GM23248 (cell line): Measurements from ENCODE around the gene TPRA1. TPM values are rescaled to one million over a fixed set of nuclear protein-coding genes. Genes with fewer than 3 reads are reported as not detected.

Source experiments
- DNase-seq: peaks from one replicate; pipeline ENCODE4 v3.0.0-alpha.2; 2015
- H2AFZ ChIP-seq: fragments of 200-600 bp; sonication (generic); 2 replicates; pipeline ENCODE4 v1.6.1; 2016; ENCODE audit warnings: antibody characterized with exemption
- H3F3A ChIP-seq: fragments of 200-600 bp; sonication (generic); 2 replicates; pipeline ENCODE4 v1.6.1; 2016; ENCODE audit warnings: mild to moderate bottlenecking, antibody characterized with exemption, mixed run types; ENCODE audit not compliant: insufficient read depth
- H3K27ac ChIP-seq: fragments of 200-600 bp; sonication (generic); 2 replicates; pipeline ENCODE4 v1.5.1; 2016; ENCODE audit warnings: mild to moderate bottlenecking
- H3K27me3 ChIP-seq: fragments of 200-600 bp; sonication (generic); replicated peaks from 2 replicates; pipeline ENCODE4 v1.6.1; 2016; ENCODE audit warnings: mild to moderate bottlenecking; ENCODE audit not compliant: insufficient read depth
- H3K36me3 ChIP-seq: fragments of 200-600 bp; sonication (generic); 2 replicates; pipeline ENCODE4 v1.6.1; 2016; ENCODE audit warnings: low read depth, mild to moderate bottlenecking
- H3K4me1 ChIP-seq: fragments of 200-600 bp; sonication (generic); 2 replicates; pipeline ENCODE4 v1.6.1; 2016; ENCODE audit warnings: mild to moderate bottlenecking; ENCODE audit not compliant: insufficient read depth
- H3K4me2 ChIP-seq: fragments of 200-600 bp; sonication (generic); one replicate; pipeline ENCODE4 v1.6.1; 2016; ENCODE audit warnings: mild to moderate bottlenecking; ENCODE audit not compliant: unreplicated experiment
- H3K4me3 ChIP-seq: fragments of 200-600 bp; sonication (generic); 2 replicates; pipeline ENCODE4 v1.5.1; 2016; ENCODE audit warnings: mild to moderate bottlenecking
- H3K79me2 ChIP-seq: fragments of 200-600 bp; sonication (generic); 2 replicates; pipeline ENCODE4 v1.6.1; 2016; ENCODE audit warnings: mild to moderate bottlenecking; ENCODE audit not compliant: insufficient read depth
- H3K9ac ChIP-seq: fragments of 200-600 bp; sonication (generic); 2 replicates; pipeline ENCODE4 v1.6.1; 2016; ENCODE audit warnings: mild to moderate bottlenecking
- H3K9me2 ChIP-seq: fragments of 200-600 bp; sonication (generic); 2 replicates; pipeline ENCODE4 v1.6.1; 2016; ENCODE audit warnings: mixed run types, mild to moderate bottlenecking, moderate library complexity; ENCODE audit not compliant: insufficient read depth
- H3K9me3 ChIP-seq: fragments of 200-600 bp; sonication (generic); one replicate; pipeline ENCODE4 v1.6.1; 2017; ENCODE audit warnings: low read depth
- H4K20me1 ChIP-seq: fragments of 200-600 bp; sonication (generic); 2 replicates; pipeline ENCODE4 v1.6.0; 2016; ENCODE audit not compliant: insufficient read depth
- EZH2 ChIP-seq: fragments of 200-600 bp; sonication (generic); IDR thresholded peaks from 2 replicates; pipeline ENCODE4 v1.6.1; 2018; ENCODE audit warnings: antibody characterized with exemption, mild to moderate bottlenecking; ENCODE audit not compliant: insufficient read depth, poor library complexity, severe bottlenecking
- EZH2phosphoT487 ChIP-seq: fragments of 200-600 bp; sonication (generic); IDR thresholded peaks from 2 replicates; pipeline ENCODE4 v1.6.1; 2018; ENCODE audit warnings: antibody characterized with exemption, moderate library complexity, mild to moderate bottlenecking, low read depth; ENCODE audit not compliant: insufficient read depth
- WGBS, 2 experiments: methylation state at CpG; one replicate each; pipeline ENCODE4 v1.1.6; 2015 to 2017; ENCODE audit warnings: low lambda C conversion rate in 2 of 2, low coverage in 1 of 2; ENCODE audit errors: missing lambda C conversion rate in 2 of 2; 5-methylcytosine and 5-hydroxymethylcytosine counted together
- in situ Hi-C: fragments of 300-500 bp; cut with MboI; formaldehyde crosslinking; loops from 2 replicates; pipeline ENCODE4 v1.15.0; 2020
- polyA plus RNA-seq: library from polyadenylated mRNA; unstranded; fragments of >200 nt; fragmentation: Nextera tagmentation; extraction: Ambion mirVana; gene quantifications from 2 replicates; pipeline ENCODE4 v1.2.1, GENCODE V29; 2016
- total RNA-seq: library from RNA; depleted of rRNA; stranded (reverse); fragments of >200 nt; shearing (Covaris generic); gene quantifications from 2 replicates; pipeline ENCODE4 v1.2.3, GENCODE V29; 2014

Gene TPRA1
- total and polyA plus RNA-seq, 2 experiments from 2014 or later: 42.8 to 56.1 TPM

DNA sequence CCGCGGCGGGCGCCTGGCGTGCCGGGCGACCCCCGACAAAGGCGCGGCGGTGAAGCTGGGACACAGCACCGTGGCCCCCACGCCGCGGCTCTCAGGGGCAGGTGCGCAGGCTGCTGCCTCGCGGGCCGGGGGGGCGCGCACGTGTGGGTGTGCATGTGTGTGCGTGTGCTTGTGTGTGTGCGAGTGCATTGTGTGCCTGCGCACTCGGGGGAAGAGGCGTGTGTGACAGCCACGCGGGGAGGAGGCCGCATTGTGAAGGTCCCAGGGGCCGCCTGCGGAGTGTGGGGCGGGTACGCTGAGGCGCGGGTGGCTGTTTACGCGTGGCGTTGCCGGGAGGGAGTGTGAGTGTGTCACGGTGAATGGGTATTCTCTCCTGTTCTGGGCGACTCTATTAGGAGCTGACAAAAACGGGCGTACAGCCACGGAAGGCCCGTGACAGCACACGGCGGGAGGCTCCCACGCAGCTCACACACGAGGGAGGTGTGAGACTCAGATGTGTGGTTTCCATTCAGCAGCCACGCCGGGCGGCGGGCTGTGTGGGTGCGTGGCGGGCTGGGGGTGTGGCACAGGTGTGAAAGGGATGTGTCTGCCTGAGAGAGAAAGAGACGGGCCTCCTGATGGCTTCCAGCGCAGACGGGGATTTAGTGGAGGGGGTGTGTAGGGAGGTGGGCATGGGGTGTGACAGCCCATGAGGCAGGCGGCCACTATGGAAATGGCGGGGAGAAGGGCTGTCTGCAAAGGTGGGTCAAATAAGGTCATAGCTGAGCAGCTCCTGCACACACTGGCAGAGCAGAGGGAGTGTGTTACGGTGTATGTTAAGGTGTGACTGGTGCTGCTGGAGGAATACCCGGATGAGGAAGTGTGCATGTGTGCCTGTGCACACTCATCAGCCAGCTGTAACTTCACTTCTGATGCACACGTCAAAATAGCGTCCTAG lies 39.2 kb upstream of the TPRA1 start:
- peak overlapping the region; percentile 69 for H3K4me3 ChIP-seq
- H3K36me3 ChIP-seq: no peaks in the 10 kb centered on the region
- H3K79me2 ChIP-seq: no peaks in the 10 kb centered on the region
- H2AFZ ChIP-seq: 0 out of 2 replicates have a peak overlapping the region, but pooled peaks have one; percentile 26
- peaks cover 20% of the 10 kb centered on the region for H3K27me3 ChIP-seq
- H3F3A ChIP-seq: peaks cover 8% of the 10 kb centered on the region
- H3K9me3 ChIP-seq: no peaks in the 10 kb centered on the region
- H4K20me1 ChIP-seq: no peaks in the 10 kb centered on the region
- H3K27ac ChIP-seq: no peak overlapping the region
- DNase-seq: peak; percentile 42
- no peaks in the 10 kb centered on the region for H3K9me2 ChIP-seq
- WGBS, 2 experiments: 10 to 14% methylated on average over 51 to 52 of the region's 65 CpGs
- no peak for TF ChIP-seq EZH2
- TF ChIP-seq EZH2phosphoT487: no peak
- H3K4me2 ChIP-seq: peak overlapping the region; percentile 72
- H3K4me1 ChIP-seq: no peaks in the 10 kb centered on the region
- no peak overlapping the region for H3K9ac ChIP-seq
- in situ Hi-C loops: no loop called here

DNA sequence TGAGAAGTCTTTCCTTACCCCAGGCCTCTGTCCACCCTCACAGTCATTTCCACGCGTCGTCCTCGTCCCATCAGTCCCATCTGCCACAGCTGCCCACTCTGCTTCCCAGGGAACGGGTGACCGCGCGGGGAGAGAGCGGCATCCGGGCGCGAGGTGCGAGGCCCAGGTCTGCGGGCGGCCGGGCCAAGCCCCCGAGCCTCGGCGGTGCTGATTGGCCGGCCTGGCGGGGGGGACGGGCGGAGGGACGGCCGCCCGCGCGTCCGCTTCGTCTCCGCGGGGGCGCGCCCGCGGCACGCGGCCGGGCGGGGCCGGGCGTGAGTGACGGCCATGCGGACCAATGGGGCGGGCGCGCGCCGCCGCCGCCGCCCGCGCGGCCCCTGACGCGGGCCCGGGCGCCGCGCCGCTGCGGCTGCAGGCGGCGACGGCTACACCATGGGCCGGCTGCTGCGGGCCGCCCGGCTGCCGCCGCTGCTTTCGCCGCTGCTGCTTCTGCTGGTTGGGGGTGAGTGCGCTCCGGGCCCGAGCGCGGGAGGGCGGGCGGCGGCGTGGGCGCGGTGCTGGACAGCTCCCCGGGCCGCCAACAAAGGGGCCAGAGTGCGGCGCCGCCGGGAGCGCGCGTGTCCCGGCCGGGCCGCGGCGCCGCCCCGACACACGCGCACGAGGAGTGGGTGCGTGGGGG lies 38.4 kb upstream of the TPRA1 start, which contains the start of gene PODXL2:
Gene PODXL2, plus strand, starts transcription at position 398 of the 679 bp plus-strand sequence. Its CDS starts 35 bp downstream, at position 433.
- in situ Hi-C loops: no loop called here
- peak within 1 kb of the TSS; percentile 72 for H3K4me2 ChIP-seq
- H3K9me3 ChIP-seq: no peaks in the 10 kb centered on the region
- no peaks in the 10 kb centered on the region for H3K4me1 ChIP-seq
- no peaks in the 10 kb centered on the region for H3K36me3 ChIP-seq
- H3K9me2 ChIP-seq: no peaks in the 10 kb centered on the region
- H3K9ac ChIP-seq: no peak within 1 kb of the TSS
- no peak within 1 kb of the TSS for H3K27ac ChIP-seq
- DNase-seq: peak; percentile 80
- H3F3A ChIP-seq: peaks cover 8% of the 10 kb centered on the region
- H4K20me1 ChIP-seq: no peaks in the 10 kb centered on the region
- 16 to 17% methylated on average over 51 to 63 of the region's 105 CpGs for WGBS, 2 experiments
- no peak for TF ChIP-seq EZH2phosphoT487
- TF ChIP-seq EZH2: no peak
- 0 out of 2 replicates have a peak within 1 kb of the TSS, but pooled peaks have one; percentile 26 for H2AFZ ChIP-seq
- H3K79me2 ChIP-seq: no peaks in the 10 kb centered on the region
- peaks cover 20% of the 10 kb centered on the region for H3K27me3 ChIP-seq
- peak within 1 kb of the TSS; percentile 69 for H3K4me3 ChIP-seq

DNA sequence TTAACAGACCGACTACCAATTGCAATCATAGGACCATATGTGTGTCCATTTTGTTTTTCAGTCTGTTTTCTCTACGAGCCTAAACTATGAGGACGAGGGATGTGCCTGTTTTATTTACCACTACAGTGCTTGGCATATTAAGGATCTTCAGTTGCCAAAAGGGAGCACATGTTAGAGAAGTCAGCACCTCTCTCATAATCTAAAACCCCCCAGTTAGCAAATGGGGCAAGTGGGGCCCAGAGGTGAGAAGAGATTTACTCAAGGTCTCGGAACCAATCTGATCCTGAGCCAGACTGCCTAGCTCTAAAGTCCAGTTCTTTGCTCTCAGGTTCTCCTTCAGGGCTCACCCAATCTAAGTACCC lies 37.9 kb upstream of the TPRA1 start:
- no peak overlapping the region for H2AFZ ChIP-seq
- H3K4me1 ChIP-seq: no peaks in the 10 kb centered on the region
- H3K27ac ChIP-seq: no peak overlapping the region
- no peaks in the 10 kb centered on the region for H3K79me2 ChIP-seq
- TF ChIP-seq EZH2 (no peak), EZH2phosphoT487 (no peak)
- no peaks in the 10 kb centered on the region for H4K20me1 ChIP-seq
- H3K9ac ChIP-seq: no peak overlapping the region
- no peaks in the 10 kb centered on the region for H3K36me3 ChIP-seq
- peaks cover 8% of the 10 kb centered on the region for H3F3A ChIP-seq
- H3K27me3 ChIP-seq: peaks cover 20% of the 10 kb centered on the region
- no peak for DNase-seq
- H3K9me3 ChIP-seq: no peaks in the 10 kb centered on the region
- no peak overlapping the region for H3K4me3 ChIP-seq
- H3K4me2 ChIP-seq: no peak overlapping the region
- H3K9me2 ChIP-seq: no peaks in the 10 kb centered on the region
- in situ Hi-C loops: no loop called here
- WGBS, 2 experiments: 46 to 50% methylated on average over 4 of the region's 4 CpGs

DNA sequence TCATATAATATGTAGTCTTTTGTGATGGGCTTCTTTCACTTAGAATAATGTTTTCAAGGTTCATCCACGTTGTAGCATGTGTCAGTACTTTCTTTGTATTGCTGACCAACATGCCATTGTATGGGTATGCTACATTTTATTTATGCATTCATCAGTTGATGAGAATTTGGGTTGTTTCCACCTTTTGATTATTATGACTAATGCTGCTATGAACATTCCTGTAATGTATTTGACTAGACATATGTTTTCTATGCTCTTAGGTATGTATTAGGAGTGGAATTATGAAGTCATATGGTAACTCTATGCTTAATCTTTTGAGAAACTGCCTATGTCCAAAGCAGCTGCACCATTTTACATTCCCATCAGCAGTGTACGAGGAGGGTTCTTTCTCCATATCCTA lies 35.3 kb upstream of the TPRA1 start:
- in situ Hi-C loops: no loop called here
- Histone ChIP-seq H3K27me3 (peaks cover 20% of the 10 kb centered on the region), H3K9me2 (no peaks in the 10 kb centered on the region), H3K27ac (no peak overlapping the region), H3K9me3 (no peaks in the 10 kb centered on the region), H2AFZ (no peak overlapping the region), H3F3A (peaks cover 8% of the 10 kb centered on the region), H3K4me2 (no peak overlapping the region), H3K4me3 (no peak overlapping the region), H3K79me2 (no peaks in the 10 kb centered on the region), H3K4me1 (no peaks in the 10 kb centered on the region), H3K9ac (no peak overlapping the region), H3K36me3 (no peaks in the 10 kb centered on the region), H4K20me1 (no peaks in the 10 kb centered on the region)
- TF ChIP-seq EZH2phosphoT487 (no peak), EZH2 (no peak)
- no peak for DNase-seq
- 26 to 27% methylated on average over 2 of the region's 2 CpGs for WGBS, 2 experiments
